Right ventricle myocardium inferior (tissue), 1 donor: ENCODE measurements around the gene SUB1. TPM values are rescaled to one million over a fixed set of nuclear protein-coding genes. Genes with fewer than 3 reads are reported as not detected.
"Not testable (repeated sequence)": the region's sequence is repeated elsewhere in the genome, so short reads cannot be mapped to it uniquely, and the experiment has no call there.

Experiments
- ATAC-seq: fragments of 200-7000 bp; cut with Tn5 transposase; one replicate; pipeline ENCODE4 v1.9.1; 2020; ENCODE audit warnings: mild to moderate bottlenecking, moderate library complexity
- DNase-seq: peaks from one replicate; pipeline ENCODE4 v3.0.0; 2021; ENCODE audit errors: missing footprints
- intact Hi-C: fragments of 100-400 bp; cut with DNase I; formaldehyde crosslinking; loops from one replicate; pipeline ENCODE4 v1.11.0; 2022
- total RNA-seq: library from RNA; stranded (reverse); fragmentation: NEBNext Ultra II Directional; extraction: Animal tissue kit (Norgen Biotek cat#: 25700); gene quantifications from one replicate; pipeline ENCODE4 v1.2.1, GENCODE V29; 2021
- donor health status: DM: no; HTN: yes; CAD: no; lungs with severe emphysema.

Gene SUB1
- total RNA-seq, 1 donor from 2014 or later = 187 TPM

GRCh38 chr5:32625547-32625946 is 40.2 kb downstream of the SUB1 start:
- intact Hi-C loops = no loop called here
- DNase-seq (no peak), ATAC-seq (no peak)

DNA sequence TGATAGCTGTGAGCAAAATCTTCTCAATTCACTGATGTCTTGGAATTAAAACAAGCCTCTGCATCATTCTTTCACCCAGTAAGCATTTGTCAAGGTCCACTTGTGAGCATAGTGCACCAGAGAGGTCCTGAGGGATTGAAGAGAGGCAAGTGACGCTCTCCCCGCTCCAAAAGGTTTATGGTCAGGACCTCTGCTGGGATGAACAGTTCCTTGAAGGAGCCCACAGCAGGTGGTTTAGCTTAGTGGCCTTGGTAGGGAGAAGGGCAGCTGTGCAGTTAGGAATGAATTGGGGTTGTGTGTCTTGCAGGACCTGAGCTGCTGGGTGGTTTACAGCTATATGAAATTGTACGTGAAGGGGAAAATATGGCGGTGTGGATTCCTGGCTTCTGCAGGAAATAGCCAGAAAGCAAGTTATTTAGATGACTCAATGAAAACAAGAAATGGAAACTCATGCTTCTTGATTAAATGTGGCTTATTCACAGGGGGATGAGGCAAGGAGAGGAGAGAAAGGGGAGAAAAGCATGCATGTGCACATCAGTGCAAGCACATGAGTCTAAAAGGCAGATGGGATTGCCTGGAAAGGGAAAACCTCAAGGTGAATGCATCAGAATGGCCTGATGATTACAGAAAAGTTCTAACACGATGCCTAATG is 42.0 kb downstream of the SUB1 start:
- no peak for ATAC-seq
- intact Hi-C loops = no loop called here
- no peak for DNase-seq

DNA sequence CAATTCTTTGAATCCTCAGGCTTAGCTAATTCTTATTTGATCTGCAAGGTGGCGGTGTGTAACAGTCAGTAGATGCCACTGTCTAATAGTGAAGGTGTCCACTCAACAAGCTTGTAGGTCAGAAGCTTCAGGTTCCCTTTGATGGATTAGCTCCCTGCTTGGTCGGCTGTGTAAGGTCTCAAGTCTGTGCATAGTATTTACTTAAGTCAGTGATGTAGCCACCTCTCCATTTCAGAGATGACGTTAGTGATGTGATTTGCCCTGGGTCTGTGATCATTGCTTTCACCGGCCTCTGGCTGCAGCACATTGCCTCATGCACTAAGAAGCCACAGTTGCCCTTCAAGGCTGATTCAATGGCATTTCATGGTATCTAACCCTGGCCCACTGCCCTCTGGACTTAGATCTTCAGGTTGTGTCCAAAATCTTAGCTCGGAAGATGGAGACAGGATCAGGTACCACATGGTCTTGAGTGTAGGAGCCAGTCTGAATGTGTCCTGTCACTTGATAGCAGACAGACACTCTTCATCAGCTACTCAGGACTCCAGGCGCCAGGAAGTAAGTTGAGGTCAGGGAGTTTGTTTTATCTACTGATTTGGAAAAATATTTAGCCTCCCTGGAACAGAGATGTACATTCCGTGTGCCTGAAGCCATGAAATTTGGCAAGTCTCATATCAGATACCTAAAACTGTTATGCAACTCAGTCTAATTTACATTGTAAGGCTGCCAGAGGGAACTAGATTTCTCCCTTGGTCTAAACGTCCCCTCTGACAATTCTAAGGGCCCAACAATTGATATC is 42.9 kb downstream of the SUB1 start:
- ATAC-seq (peak; percentile 76), DNase-seq (no peak)
- intact Hi-C loops = no loop called here

DNA sequence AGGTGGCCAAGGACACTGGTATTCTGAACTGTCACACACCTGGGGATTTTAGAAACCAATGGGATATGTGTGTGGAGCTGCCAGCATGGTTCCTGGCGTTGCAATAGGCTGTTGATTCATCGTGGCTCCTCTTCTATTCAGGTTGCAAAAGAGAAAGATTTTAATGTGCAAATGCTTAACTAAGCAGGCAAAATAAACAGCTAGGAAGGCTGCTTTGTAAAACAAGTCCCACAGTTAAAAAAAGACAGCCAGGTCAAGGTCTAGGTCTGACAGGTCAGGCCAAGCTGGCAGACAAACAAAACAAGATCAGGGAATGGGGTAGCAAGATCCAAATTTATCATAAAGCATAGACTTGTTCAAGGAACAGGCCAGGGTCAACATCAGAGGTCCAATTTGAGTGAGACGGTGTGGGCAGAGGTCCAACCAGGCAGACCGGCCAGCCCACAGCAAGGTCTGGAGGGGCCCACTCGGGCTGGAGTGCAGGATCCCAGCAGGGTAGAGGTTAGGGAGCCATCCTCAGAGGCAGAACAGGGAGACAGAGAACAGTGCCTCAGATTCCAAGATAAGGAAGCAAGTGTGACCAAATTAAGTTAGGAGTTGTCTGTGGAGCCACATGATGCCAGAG is 45.6 kb downstream of the SUB1 start:
- ATAC-seq (no peak), DNase-seq (no peak)
- intact Hi-C loops = no loop called here

DNA sequence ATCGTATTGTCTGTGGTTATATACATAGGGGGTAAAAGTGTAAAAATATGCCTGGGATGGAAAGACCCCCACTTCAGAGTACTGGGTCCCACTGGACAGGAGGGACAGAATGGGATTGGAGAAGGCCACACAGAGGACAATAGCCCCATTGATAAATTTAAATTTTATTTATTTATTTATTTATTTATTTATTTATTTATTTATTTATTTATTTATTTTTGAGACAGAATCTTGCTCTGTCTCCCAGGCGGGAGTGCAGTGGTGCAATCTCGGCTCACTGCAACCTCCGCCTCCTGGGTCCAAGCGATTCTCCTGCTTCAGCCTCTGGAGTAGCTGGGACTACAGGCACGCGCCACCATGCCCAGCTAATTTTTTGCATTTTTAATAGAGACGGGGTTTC is 47.7 kb downstream of the SUB1 start:
- ATAC-seq, DNase-seq, intact Hi-C loops: not testable (repeated sequence)

DNA sequence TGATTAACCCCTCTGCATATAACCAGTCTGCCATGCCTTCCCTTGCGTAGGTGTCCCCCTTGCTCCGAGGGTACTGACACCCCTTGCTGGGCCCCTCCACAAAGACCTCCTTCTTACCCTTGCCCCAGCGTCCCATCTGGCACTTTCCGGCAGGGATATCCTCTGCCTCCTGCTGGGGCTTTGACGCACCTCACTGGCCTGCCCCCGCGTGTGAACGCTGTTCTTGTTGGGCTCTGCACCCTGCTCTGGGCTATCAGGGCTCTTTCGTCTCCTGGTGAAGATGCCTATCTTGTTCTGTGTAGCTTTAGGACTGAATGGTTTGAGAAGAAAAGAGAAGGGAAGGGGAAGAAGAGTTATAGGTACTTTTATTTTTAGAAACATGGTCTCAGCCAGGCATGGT is 53.0 kb downstream of the SUB1 start:
- DNase-seq = no peak
- intact Hi-C loops = no loop called here
- ATAC-seq = no peak

DNA sequence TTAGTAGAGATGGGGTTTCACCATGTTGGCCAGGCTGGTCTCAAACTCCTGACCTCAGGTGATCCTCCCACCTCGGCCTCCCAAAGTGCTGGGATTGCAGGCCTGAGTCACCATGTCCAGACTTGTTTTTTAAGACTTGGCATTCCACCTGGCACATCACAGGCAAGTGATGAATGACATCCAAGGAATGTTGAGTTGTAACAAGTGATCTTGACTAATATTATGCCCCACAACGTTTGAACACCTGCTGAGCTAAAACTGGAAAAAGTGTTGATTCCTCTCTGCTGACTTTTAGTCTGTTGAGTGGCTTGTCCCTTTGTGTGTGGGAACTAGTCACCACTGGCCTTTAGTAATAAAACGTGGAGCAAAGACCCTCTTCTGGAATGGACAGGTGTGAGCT is 54.6 kb downstream of the SUB1 start:
- ATAC-seq = no peak
- no peak for DNase-seq
- intact Hi-C loops = no loop called here

DNA sequence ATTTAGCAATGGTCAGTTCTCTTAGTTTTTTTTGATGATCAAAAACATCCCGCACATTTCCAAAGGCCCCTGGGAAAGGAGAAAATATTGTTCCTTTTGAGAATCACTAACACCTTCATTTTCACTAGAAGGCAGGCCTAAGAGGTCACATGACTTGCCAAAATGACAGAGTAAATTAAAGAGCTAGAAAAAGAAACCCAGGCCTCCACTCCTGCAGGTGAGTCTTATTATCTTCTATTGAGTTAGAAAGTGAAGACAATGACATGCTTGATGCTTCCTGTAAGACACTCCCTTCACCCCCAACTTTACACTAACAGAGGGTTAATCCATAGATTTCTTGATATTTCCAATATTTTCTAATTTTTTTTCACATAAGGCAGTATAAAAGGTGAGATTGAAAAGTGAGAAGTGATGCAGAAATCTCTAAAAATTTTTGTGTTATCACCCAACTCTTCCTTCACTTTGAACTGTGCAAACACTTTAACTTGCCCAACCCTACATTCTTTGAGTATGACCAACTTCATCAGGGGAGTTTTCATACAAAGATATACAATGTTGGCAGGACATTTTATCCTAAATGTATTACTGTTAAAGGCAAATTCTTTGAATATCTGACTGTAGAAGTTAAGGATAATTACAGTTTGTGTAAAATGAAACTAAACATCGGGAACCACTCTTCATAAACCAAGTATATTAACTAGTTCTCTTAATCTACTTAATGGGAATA is 57.1 kb downstream of the SUB1 start:
- DNase-seq (no peak), ATAC-seq (no peak)
- intact Hi-C loops = no loop called here

DNA sequence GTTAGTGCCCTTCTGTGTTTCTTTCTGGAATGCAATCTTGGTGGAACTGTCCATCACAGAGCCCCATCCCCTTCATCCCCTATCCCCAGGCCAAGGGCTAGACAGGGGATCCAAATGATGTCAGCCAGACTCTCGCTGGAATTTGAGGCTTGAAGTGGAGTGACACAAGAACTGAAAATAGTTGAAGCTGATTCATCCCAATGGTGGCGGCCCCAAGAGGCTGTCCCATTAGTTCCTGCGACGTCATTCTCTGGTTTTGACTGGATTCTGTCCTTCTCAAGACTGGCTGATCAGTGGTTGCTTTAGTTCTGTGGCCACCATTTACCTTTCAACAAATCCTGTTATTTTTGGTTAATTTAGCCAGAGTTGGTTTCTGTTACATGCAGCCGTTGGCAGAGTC is 59.9 kb downstream of the SUB1 start:
- intact Hi-C loops = no loop called here
- ATAC-seq (no peak), DNase-seq (no peak)

- intact Hi-C loops = no loop called here
- DNase-seq (no peak), ATAC-seq (no peak)
These were observed 61.0 kb downstream of the SUB1 start for GRCh38 chr5:32646061-32646969.

DNA sequence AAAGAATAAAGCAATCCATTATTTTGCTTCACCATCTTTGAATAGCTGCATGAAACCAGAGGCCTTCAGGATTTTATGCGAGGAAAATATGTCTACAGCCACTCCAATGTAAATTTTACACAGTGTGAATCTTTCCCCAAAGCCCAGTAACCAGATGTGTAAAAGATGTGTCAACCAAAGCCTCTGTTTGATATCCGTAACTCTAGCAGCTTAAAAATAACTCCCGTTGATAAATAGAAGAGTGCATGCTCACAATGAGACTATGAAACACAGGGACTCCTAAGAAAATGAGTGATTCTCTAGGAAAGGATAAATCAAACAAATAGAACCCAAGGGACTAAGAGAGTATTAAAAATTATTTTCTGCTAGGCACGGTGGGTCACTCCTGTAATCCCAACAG is 65.7 kb downstream of the SUB1 start:
- intact Hi-C loops = no loop called here
- DNase-seq (no peak), ATAC-seq (no peak)

GRCh38 chr5:32651638-32652037 is 66.3 kb downstream of the SUB1 start:
- intact Hi-C loops = no loop called here
- no peak for ATAC-seq
- DNase-seq = no peak

Other genes starting within 250 kb of the SUB1 start
- gene ZFR, start 140.8 kb upstream of the SUB1 start, total RNA-seq = 51.8 TPM
- 10.6 TPM for gene NPR3, start 125.8 kb downstream of the SUB1 start, total RNA-seq